Inflammatory macrophage treated with lipopolysaccharide for 4 hours (primary cell): ENCODE measurements around the gene CDC42EP2.

ENCODE experiments used
- DNase-seq: peaks from one replicate; pipeline ENCODE4 v3.0.0-alpha.2; 2020

The CDC42EP2 gene, protein sequence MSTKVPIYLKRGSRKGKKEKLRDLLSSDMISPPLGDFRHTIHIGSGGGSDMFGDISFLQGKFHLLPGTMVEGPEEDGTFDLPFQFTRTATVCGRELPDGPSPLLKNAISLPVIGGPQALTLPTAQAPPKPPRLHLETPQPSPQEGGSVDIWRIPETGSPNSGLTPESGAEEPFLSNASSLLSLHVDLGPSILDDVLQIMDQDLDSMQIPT

GRCh38 chr11:65314501-65315203 lies at the start of gene CDC42EP2:
Gene CDC42EP2 (plus strand): TSS chr11:65314866. CDS start chr11:65320899, 6,033 bp downstream.
- DNase-seq, result peak; percentile 88

- no peak for DNase-seq
Observed at GRCh38 chr11:65266210-65266609, 48.5 kb upstream of the CDC42EP2 start.

GRCh38 chr11:65274735-65275682 lies 39.7 kb upstream of the CDC42EP2 start:
- peak; percentile 75 for DNase-seq

DNA sequence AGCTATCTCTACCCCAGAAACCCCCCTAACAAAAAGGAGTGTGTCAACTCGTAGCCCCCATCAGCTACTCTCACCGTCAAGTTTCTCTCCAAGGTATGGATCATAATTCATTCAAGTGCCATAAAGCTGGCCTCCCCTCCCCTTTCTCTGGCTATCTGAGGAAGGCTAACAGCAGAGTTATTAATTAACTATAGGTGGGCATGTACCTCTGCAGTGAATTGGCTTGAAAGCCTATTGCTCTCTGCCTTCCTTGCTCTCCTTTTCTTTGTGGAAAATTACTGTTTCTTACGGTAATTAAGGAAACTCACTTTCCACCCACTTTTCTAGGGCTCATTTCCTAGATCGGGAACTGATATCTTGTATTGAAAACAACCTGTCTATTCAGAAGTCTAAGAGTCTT lies 38.8 kb upstream of the CDC42EP2 start:
- DNase-seq, result no peak

DNA sequence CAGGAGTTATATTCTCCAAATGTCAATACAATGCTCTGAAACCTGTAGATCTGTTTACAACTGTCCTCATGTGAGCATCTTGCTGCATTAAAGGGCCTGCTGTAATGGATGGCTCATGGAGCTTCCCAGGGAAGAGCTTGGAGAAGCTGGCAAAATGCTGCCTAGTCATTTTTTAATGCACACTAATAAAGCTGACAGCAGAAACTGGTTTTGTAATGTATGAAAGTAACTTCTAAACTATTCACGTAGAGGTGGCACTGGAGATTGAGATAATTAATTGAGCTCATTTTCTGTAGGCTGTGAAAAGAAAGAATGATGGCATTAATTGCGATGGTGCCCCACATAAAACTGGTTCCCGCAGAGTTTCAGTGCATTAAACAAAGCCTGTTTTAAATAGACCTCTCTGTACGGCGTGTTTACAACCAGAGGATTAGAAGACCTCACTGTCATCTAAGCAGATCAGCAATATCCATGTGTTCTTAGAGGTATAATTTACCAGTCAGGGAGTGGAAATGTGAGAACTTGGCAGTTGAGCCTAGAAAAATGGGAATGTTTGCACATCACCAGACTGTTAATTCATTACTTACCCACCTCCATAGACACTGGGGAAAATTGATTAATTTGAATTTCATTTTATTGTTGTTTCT lies 36.9 kb upstream of the CDC42EP2 start:
- no peak for DNase-seq

DNA sequence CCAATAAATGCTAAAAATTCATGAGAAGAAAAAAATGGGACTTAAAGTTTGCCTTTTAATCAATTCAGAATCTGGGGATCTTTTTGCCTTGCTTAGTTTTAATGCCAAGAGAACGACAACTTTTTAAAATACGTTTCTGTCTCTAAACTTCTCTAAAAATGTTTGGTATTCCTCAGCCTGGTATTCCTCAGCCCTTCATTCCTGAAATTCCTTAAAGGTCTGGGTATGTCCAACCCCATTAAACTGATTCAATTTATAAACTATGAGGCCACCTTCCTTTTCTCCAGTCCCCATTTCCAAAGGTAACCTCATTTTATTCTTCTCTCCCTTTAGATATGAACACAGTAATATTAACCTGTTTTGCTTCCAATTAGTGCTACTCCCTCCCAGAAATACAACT lies 36.3 kb upstream of the CDC42EP2 start:
- DNase-seq, result no peak

DNA sequence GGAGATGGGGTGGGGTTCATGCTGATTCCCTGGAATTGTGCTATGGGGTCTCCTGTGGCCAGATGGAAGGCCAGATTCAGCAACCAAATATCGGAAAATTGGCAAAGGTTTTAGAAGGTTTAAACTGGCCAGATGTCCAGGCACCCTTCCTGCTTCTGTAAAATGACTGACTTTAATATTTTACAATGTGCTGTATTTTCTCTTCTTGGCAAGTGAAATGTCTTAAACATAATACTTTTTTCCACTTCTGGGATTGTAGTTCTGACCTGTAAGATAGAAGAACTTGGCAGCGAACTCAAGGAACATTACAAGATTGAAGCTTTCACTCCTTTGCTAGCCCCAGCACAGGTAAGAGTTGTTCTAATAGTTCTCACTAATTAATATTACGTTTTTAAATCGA lies 35.4 kb upstream of the CDC42EP2 start:
- no peak for DNase-seq

DNA sequence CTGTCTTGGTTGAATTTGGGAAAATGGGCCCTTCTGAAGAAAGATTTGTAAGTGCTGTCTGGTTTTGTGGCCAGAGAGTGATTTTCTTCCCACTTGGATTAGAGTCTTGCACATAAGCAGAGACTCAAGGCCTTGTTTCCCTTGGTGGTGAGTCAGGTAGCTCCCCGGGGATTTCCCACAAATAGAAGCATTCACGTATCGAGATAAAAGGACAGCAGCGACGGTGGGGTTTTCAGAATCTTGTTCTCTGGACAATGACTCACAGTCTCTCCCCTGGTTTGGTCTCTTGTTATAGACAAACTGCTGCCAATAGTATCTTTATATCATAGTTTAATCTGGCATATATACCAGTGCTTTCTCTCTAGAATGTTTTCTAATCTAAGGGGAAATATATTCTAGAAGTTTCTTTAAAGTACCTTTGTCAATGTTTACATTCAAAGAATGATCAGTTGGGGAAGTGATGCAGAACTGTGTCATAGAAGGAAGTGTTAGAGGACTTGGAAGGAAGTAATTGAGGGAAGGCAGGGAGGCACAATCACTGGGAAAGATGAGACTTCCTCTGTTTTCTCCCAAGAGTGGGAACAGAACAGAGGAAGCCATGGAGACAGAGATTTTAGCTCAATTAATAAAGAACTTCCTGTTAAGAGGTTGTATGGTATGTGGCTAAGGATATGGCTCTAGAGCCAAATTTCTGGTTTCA lies 34.8 kb upstream of the CDC42EP2 start:
- peak; percentile 86 for DNase-seq

DNA sequence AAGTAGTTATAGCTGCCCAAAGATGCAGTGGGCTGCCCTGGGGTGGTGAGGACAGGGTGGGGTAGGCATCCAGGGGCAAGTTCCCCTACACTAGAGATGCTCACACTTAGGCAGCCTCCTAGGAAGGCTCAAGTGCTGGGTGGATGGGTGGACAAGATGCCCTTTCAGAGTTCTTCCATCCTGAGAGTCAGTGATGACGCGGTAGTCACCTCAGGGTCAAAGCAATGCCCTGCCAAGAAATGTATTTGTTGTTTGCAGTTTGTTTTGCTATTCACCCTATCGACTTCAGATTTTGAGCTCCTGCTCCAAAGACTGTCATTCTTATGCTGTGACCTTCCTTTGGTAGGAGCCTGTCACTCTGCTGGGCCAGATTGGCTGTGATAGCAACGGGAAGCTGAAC lies 34.0 kb upstream of the CDC42EP2 start:
- no peak for DNase-seq

GRCh38 chr11:65286686-65287085 lies 28.0 kb upstream of the CDC42EP2 start:
- DNase-seq, result no peak

GRCh38 chr11:65287601-65288000 lies 27.1 kb upstream of the CDC42EP2 start:
- no peak for DNase-seq

DNA sequence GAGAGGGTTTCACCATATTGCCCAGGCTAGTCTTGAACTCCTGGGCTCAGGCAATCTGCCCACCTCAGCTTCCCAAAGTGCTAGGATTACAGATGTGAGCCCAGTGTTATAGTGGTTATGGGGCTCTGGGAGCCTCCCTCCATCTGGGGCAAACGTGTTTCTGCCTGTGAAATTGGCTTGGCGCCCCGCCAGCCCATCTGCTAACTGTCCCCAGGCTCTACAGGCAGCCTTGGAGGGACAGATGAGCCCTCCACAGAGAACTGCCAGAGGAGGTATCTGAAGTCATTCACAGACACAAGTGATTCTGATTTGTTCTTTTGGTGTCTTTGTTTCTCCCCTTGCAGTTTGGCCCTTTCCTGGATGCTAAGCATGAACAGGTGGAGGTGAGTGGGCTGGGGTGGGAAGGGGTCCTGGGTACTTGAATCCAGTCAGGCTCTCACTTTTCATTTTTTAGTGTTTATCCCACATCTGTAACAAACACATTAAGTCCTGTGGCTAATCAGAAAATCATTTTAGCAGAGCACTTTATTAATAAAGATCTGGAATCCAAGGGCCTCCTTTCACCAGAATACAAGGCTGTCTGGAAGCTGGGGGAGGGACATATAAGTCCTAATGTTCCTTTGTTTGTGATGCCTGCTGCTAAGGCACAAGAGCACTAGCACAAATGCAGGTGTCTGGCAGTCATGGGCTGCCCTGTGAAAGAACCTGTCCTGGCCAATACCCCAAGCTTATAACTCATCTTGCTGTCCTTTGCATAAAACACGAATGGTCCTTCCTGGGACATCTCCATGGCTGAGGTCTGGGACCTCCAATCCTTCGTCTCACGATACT lies 25.7 kb upstream of the CDC42EP2 start:
- DNase-seq, result no peak

DNA sequence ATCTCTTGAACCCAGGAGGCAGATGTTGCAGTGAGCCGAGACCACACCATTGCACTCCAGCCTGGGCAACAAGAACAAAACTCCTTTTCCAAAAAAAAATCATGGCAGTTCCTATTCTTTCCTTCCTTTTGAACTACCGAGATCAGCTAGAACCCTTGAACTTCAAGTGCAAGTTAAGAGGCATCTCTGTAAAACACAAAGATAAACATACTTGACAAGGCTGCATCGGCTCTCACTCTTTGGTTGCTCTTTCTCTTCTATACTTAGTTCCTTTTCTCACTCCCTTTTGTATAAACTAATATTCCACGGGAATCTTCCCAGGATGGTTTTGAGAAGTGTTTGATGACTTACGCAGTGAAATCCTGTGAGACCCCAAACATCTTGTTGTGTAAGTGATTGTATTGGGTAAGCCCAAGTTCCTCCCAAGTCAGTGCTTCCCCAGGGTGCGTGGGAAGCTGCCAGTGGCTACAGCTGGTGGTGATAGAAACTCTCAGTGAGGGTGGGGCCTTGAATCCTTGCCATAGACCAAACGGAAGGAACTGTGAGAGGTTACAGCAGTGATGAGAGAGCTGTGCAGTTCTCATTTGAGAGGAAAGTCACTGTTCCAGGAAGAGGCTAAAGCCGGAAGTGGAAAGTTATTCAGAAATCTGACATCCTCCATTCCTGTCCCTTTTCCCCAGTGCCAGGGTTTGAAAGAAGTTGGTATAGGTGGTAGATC lies 24.1 kb upstream of the CDC42EP2 start:
- peak; percentile 100 for DNase-seq

DNA sequence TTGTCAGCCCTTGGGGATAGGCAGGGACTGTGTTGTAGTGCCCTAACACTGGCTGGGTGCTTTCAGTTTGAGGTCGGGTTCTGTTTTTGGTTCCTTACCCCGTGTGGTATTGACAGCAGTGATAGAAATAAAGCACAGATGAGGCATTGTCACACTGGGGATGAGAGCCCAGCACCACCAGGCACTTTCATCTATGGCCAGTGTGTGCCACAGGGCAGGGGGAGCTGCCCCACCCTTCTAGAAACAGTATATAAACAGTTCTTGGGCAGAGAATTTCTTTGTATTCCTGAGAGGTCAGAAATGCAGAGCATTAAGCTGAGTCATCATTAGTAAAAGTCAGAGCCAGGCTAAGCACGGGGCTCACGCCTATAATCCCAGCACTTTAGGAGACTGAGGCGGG lies 23.1 kb upstream of the CDC42EP2 start:
- DNase-seq, result peak; percentile 70

GRCh38 chr11:65292890-65293289 lies 21.8 kb upstream of the CDC42EP2 start:
- DNase-seq, result peak; percentile 66

GRCh38 chr11:65293909-65294381 lies 20.7 kb upstream of the CDC42EP2 start:
- no peak for DNase-seq

DNA sequence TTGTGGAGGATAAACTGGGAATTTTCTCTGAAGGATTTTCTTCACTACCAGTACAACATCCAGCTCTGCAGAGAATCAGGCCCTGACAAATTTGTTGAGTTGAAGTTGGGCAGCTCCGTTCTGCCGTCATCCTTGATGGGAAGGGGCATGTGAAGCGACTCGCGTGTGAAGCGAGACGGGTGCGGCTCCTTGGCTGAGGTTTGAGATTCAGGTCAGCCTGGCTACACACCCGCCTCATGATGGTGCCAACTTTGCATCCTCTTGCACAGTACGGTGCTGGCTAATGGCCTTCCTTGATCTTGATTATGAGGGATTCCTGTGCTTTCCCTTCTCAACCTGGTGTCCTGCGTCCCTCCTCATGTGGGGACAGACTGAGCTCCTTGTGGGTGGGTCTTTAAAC lies 19.7 kb upstream of the CDC42EP2 start:
- no peak for DNase-seq

DNA sequence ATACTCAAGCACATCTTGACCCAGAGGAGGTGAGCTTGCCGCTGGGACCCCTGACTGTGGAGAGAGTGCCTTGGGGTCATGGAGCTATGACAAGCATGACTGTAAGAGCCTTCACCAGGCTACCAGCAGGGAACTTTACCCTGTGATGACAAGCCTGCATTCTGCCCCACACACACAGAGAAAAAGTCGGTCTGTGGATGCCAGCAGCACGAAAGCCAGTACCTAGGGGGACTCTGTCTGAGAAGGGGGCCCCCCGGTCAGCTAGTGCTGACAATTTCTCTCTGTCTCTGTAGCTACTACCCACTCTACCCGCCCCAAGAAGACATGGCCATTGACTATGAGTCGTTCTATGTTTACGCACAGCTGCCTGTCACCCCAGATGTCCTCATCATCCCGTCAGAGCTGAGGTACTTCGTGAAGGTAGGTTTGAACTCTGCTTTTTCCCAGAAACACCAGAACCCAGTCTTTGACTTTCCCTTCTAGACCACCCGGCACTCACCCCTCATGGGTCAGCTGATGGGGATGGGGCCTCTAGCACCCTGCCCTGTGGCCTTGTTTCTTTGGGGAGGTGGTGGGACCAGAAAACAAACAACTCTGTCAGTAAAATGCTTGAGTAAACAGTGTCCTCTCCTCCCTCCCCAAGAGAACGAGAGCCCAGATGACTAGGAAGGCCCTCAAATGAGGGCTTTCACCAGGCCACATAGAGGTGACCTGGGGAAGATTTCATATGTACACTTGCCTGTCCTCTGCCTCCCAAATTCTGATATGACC lies 18.9 kb upstream of the CDC42EP2 start:
- no peak for DNase-seq

GRCh38 chr11:65297026-65297672 lies 17.5 kb upstream of the CDC42EP2 start:
- DNase-seq, result no peak
